ENCODE data around the gene TSPYL4.
A peak's percentile ranks its signal among the peaks of the same experiment; 100 is the strongest.

The TSPYL4 gene

DNA sequence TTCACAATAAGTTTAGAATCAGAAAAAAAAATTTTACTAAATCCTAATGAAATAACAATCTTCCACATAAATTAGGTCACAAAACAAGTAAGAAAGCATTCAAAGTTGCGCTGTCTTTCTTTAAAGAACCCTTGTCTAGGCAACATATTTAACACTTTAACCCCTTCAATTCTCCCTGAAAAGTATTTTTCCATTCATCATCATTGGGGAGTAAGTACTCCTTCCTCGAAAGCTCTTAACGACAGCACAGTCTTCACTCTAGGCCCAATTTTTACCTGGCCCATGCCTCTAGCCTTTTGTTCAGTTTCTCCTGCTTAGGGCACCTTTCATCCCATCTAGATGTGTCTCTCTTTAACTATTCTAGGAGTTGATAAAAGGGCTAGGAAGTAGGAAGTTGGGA lies 23.2 kb upstream of the TSPYL4 start:
- peak overlapping the region; percentile 94 for H3K4me3 ChIP-seq (ENCODE audit: control insufficient read depth, low read depth, low read length)
- DNase-seq (ENCODE audit: low read depth), result no peak
- TF ChIP-seq, protein P1, sequence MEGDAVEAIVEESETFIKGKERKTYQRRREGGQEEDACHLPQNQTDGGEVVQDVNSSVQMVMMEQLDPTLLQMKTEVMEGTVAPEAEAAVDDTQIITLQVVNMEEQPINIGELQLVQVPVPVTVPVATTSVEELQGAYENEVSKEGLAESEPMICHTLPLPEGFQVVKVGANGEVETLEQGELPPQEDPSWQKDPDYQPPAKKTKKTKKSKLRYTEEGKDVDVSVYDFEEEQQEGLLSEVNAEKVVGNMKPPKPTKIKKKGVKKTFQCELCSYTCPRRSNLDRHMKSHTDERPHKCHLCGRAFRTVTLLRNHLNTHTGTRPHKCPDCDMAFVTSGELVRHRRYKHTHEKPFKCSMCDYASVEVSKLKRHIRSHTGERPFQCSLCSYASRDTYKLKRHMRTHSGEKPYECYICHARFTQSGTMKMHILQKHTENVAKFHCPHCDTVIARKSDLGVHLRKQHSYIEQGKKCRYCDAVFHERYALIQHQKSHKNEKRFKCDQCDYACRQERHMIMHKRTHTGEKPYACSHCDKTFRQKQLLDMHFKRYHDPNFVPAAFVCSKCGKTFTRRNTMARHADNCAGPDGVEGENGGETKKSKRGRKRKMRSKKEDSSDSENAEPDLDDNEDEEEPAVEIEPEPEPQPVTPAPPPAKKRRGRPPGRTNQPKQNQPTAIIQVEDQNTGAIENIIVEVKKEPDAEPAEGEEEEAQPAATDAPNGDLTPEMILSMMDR (conservative IDR thresholded peaks at IDR 0.05; ENCODE audit: control insufficient read depth, insufficient read depth, low read depth, low read length), result no peak

DNA sequence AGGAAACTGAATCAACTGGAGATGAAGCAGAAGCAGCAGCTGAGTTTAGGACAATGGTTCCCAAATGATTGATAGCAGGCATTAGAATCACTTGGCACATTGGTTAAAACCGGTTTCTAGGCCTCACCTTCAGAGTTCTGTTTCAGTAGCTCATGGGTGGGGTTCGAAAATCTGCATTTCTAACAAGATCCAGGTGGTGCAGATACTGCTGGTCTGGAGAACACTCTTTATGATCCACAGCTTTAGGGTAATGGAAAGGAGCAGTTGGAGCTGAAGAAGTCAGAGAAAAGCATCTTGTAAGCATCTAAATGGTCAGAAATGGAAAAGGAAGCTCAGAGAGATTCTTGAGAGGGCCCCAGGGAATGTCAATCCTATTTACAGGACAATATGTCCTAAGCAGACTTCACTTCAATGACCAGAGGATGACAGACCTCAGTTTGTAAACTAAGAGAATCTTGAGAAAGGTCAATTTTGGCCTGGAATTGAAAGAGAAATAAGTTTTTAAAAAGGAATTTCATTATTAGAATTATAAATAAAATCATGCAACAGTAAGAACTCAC lies 17.4 kb upstream of the TSPYL4 start:
- no peak for DNase-seq (ENCODE audit: low read depth)
- TF ChIP-seq, protein P1 (conservative IDR thresholded peaks at IDR 0.05; ENCODE audit: control insufficient read depth, insufficient read depth, low read depth, low read length), result no peak

DNA sequence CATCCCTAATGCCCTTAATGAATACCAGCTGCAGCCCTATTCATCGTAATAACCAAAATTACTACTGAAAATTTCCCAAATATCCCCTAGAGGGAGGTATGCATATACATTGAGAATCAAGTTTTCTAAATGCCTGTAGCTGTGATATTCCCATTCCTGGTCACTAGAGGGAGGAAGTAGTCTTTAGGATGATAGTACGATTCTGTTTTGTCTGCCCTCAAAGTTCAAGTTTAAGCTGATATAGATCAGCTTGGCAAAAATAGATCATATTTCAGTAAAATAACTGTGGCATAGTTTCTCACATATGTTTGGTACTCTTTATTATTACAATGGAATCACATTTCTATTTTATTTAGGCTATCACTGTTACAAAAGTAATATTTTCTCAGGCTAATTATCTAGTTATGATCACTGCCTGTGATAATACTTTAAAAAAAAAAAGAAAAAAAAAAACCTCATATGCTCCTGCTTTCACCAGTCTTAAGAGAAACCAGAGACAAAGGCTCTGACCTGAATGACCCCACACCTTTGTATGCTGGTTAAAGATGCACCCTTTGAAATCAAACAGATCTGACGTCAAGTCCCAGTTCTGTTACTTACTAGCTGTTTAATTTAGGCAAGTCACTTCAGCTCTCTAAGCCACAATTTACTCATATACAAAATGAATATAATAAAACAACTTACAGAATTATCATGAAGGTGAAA lies 14.9 kb upstream of the TSPYL4 start:
- TF ChIP-seq, protein P1 (conservative IDR thresholded peaks at IDR 0.05; ENCODE audit: control insufficient read depth, insufficient read depth, low read depth, low read length), result peak; percentile 97
- no peak overlapping the region for H3K4me3 ChIP-seq (ENCODE audit: control insufficient read depth, low read depth, low read length)
- DNase-seq (ENCODE audit: low read depth), result peak; percentile 89

More for the DNA sequence above, 17.4 kb upstream of the TSPYL4 start:
- H3K4me3 ChIP-seq (ENCODE audit: control insufficient read depth, low read depth, low read length), result no peak overlapping the region

DNA sequence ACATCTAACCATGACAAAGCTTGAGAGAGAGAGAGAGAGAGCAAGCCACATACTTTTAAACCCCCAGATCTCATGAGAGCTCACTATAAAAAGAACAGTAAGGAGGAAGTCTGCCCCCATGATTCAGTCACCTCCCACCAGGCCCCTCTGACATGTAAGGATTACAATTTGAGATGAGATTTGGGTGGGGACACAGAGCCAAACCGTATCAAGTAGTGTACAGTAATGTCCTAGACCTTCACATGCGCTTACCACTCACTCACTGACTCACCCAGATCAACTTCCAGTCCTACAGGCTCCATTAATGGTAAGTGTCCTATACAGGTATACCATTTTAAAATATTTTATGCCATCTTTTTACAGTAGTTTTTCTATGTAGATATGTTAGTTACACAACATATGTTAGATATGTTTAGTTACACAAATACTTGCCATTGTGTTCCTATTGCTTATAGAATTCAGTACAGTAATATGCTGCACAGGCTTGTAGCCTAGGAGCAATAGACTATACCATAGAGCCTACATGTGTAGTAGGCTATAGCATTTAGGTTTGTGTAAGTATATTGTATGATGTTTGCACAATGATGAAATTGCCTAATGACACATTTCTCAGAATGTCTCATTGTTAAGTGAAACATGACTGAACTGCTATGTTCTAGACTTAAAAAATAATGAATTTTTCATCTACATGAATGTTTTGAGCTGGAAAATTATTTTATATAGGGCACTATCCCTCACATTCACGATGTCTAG lies 14.1 kb upstream of the TSPYL4 start:
- TF ChIP-seq, protein P1 (conservative IDR thresholded peaks at IDR 0.05; ENCODE audit: control insufficient read depth, insufficient read depth, low read depth, low read length), result no peak
- peak; percentile 48 for DNase-seq (ENCODE audit: low read depth)
- no peak overlapping the region for H3K4me3 ChIP-seq (ENCODE audit: control insufficient read depth, low read depth, low read length)

DNA sequence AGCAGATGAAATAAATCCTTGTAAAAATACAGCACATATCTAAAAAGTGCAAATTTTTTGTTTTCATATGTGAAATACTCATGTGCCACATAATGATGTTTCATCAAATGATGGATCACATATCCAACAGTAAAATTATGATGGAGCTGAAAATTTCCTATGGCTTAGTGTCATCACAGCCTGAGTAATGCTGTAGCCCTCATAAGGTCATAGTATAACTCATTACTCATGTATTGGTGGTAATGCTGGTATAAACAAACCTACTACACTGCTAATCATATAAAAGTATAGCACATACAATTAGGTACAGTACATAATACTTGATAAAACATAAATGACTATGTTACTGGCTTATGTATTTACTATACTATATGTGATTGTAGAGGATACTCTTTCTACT lies 12.9 kb upstream of the TSPYL4 start:
- TF ChIP-seq, protein P1 (conservative IDR thresholded peaks at IDR 0.05; ENCODE audit: control insufficient read depth, insufficient read depth, low read depth, low read length), result no peak
- DNase-seq (ENCODE audit: low read depth), result peak; percentile 55
- no peak overlapping the region for H3K4me3 ChIP-seq (ENCODE audit: control insufficient read depth, low read depth, low read length)

DNA sequence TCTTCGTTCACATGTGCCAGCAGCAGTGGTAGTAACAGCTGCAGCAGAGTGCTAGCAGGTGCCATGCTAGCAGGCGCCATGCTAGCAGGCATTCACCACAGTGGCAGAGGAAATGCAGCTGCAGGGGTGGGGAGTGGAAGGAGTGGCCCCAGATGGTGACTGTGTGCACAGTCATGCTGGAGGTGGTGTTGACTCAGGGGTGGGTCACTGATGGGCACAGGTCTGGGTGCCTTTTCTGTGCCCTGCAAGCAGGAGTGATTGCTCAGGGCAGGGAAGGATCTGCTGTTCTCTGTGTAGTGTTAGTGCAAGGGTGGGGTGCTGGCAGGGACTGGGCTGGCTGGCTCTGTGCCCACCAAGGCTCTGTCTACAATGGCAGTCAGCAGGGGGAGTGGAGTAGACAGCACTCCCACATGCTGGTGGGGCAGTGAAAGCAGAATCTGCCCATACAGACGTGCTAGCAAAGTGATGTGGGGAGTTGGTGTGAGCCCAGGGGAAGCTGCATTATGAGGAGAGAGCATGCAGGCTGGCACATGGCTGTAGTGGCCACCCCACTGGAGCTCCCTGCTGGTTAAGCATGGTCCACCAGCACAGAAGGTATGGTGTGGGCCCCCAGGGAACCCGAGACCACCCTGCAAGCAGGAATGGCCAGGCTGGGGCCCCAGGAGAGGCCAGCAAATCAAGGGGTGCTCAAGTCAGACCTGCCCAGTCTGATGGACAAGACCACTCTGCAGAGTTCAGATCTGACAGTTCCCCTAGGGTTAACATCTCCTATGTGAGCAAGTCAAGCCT lies 11.4 kb upstream of the TSPYL4 start:
- DNase-seq (ENCODE audit: low read depth), result peak; percentile 41
- H3K4me3 ChIP-seq (ENCODE audit: control insufficient read depth, low read depth, low read length), result no peak overlapping the region
- TF ChIP-seq, protein P1 (conservative IDR thresholded peaks at IDR 0.05; ENCODE audit: control insufficient read depth, insufficient read depth, low read depth, low read length), result no peak

Data from fibroblast of mammary gland (primary cell).